NCI-H460 (cell line): ENCODE data around the gene PHF10. TPM values are rescaled to one million over a fixed set of nuclear protein-coding genes. Genes with fewer than 3 reads are reported as not detected.

Source experiments
- total RNA-seq: library from RNA; depleted of rRNA; stranded (reverse); fragments of >200 nt; shearing (Covaris generic); gene quantifications from 2 replicates; pipeline ENCODE4 v1.2.3, GENCODE V29; 2014; rRNA removed

PHF10 gene
- total RNA-seq, 1 experiment from 2014 or later, result 29.8 TPM

Other genes with a start within 250 kb of the PHF10 start
- 16.9 and 24.0 TPM in 2 replicates for gene WDR27, start 22.5 kb downstream of the PHF10 start, total RNA-seq
- gene C6orf120, start 22.4 kb downstream of the PHF10 start, total RNA-seq, result 28.6 and 28.8 TPM in 2 replicates
- 1.2 and 1.3 TPM in 2 replicates for gene DYNLT2, start 27.1 kb upstream of the PHF10 start, total RNA-seq
- gene ERMARD, start 27.1 kb upstream of the PHF10 start, total RNA-seq, result 14.7 and 16.8 TPM in 2 replicates